ENCODE results near the gene RNH1. TPM values are rescaled to one million over a fixed set of nuclear protein-coding genes. Genes with fewer than 3 reads are reported as not detected.

The RNH1 gene
- polyA plus RNA-seq, 3 donors = 381 to 445 (median 443) TPM

- Histone ChIP-seq H3K9ac (ENCODE audit: insufficient read depth, low read length, poor library complexity, severe bottlenecking) (no peak overlapping the region), H3K36me3 (replicated peaks in 1 of 2; ENCODE audit: control insufficient read depth in 1 of 2, insufficient read depth in 2 of 2, low read length in 2 of 2) (no peaks in the 10 kb centered on the region), H3K27me3 (ENCODE audit: control insufficient read depth in 2 of 2, insufficient read depth in 2 of 2, low read length in 2 of 2) (peaks cover 0 to 23% of the 10 kb centered on the region in 2 donors), H3K4me1 (ENCODE audit: control insufficient read depth in 1 of 2, insufficient read depth in 2 of 2, low read length in 2 of 2) (peaks cover 2 to 12% of the 10 kb centered on the region in 2 donors), H3K79me2 (ENCODE audit: insufficient read depth, low read length) (no peaks in the 10 kb centered on the region), H3K9me3 (replicated peaks in 1 of 2; ENCODE audit: control insufficient read depth in 1 of 2, insufficient read depth in 1 of 2, low read length in 2 of 2) (no peaks in the 10 kb centered on the region), H3K27ac (ENCODE audit: low read depth in 1 of 2, low read length in 2 of 2) (no peak overlapping the region), H3K4me2 (replicated peaks; ENCODE audit: extremely low read depth, low read length, poor library complexity, severe bottlenecking) (no peak overlapping the region), H3K4me3 (replicated peaks in 1 of 3; ENCODE audit: low read depth in 2 of 3, low read length in 3 of 3) (no peak overlapping the region), H4K20me1 (ENCODE audit: insufficient read depth, low read length) (no peaks in the 10 kb centered on the region), H2AFZ (ENCODE audit: insufficient read depth, low read depth, low read length, poor library complexity, severe bottlenecking) (no peak overlapping the region)
- H3K4me1 Mint-ChIP-seq = no peaks in the 10 kb centered on the region
- no peak for DNase-seq
- H3K9me3 Mint-ChIP-seq = peaks cover 0 to 3% (median 0%) of the 10 kb centered on the region in 7 donors
- H3K27me3 Mint-ChIP-seq (ENCODE audit: low read depth in 3 of 3) = peaks cover 5 to 35% (median 17%) of the 10 kb centered on the region in 3 donors
- WGBS (ENCODE audit: insufficient coverage) = 93% methylated on average over 3 of the region's 5 CpGs
- TF ChIP-seq CTCF (IDR thresholded peaks at IDR 0.05) = no peak
- H3K4me3 Mint-ChIP-seq = no peak overlapping the region
- H3K36me3 Mint-ChIP-seq = no peaks in the 10 kb centered on the region
- no peak overlapping the region for H3K27ac Mint-ChIP-seq
- intact Hi-C loops (cut with micrococcal nuclease) = no loop called here
Observed at GRCh38 chr11:550746-551085, 43.7 kb upstream of the RNH1 start.

- Histone ChIP-seq H3K4me2 (replicated peaks; ENCODE audit: extremely low read depth, low read length, poor library complexity, severe bottlenecking) (no peak overlapping the region), H3K4me1 (ENCODE audit: control insufficient read depth in 1 of 2, insufficient read depth in 2 of 2, low read length in 2 of 2) (peaks cover 2 to 6% of the 10 kb centered on the region in 2 donors), H2AFZ (ENCODE audit: insufficient read depth, low read depth, low read length, poor library complexity, severe bottlenecking) (no peak overlapping the region), H3K9me3 (replicated peaks in 1 of 2; ENCODE audit: control insufficient read depth in 1 of 2, insufficient read depth in 1 of 2, low read length in 2 of 2) (no peaks in the 10 kb centered on the region), H3K4me3 (replicated peaks in 1 of 3; ENCODE audit: low read depth in 2 of 3, low read length in 3 of 3) (no peak overlapping the region), H3K27ac (ENCODE audit: low read depth in 1 of 2, low read length in 2 of 2) (no peak overlapping the region), H3K27me3 (ENCODE audit: control insufficient read depth in 2 of 2, insufficient read depth in 2 of 2, low read length in 2 of 2) (peaks cover 0 to 22% of the 10 kb centered on the region in 2 donors), H3K79me2 (ENCODE audit: insufficient read depth, low read length) (no peaks in the 10 kb centered on the region), H4K20me1 (ENCODE audit: insufficient read depth, low read length) (no peaks in the 10 kb centered on the region), H3K36me3 (replicated peaks in 1 of 2; ENCODE audit: control insufficient read depth in 1 of 2, insufficient read depth in 2 of 2, low read length in 2 of 2) (no peaks in the 10 kb centered on the region), H3K9ac (ENCODE audit: insufficient read depth, low read length, poor library complexity, severe bottlenecking) (no peak overlapping the region)
- no peak for TF ChIP-seq CTCF (IDR thresholded peaks at IDR 0.05)
- H3K36me3 Mint-ChIP-seq = no peaks in the 10 kb centered on the region
- DNase-seq = no peak
- H3K9me3 Mint-ChIP-seq = peaks cover 0 to 3% (median 0%) of the 10 kb centered on the region in 7 donors
- no peaks in the 10 kb centered on the region for H3K4me1 Mint-ChIP-seq
- peaks cover 5 to 29% (median 17%) of the 10 kb centered on the region in 3 donors for H3K27me3 Mint-ChIP-seq (ENCODE audit: low read depth in 3 of 3)
- intact Hi-C loops (cut with micrococcal nuclease) = no loop called here
- 98% methylated on average over 25 of the region's 25 CpGs for WGBS (ENCODE audit: insufficient coverage)
- no peak overlapping the region for H3K27ac Mint-ChIP-seq
- no peak overlapping the region for H3K4me3 Mint-ChIP-seq
Observed at GRCh38 chr11:550021-550745, 43.1 kb upstream of the RNH1 start.

Data from CD14-positive monocyte (primary cell).